22Rv1 (cell line): ENCODE measurements around the gene IGSF9.

Experiments used
- CTCF ChIP-seq: fragments of 450-650 bp; IDR thresholded peaks from 2 replicates; pipeline ENCODE4 v1.5.1; 2017; ENCODE audit warnings: mild to moderate bottlenecking
- ZFX ChIP-seq: fragments of 450-650 bp; IDR thresholded peaks from 2 replicates; pipeline ENCODE4 v1.6.1; 2017; ENCODE audit warnings: antibody characterized with exemption, borderline replicate concordance

- TF ChIP-seq CTCF (no peak), ZFX (no peak)
These were observed 22.0 kb downstream of the IGSF9 start for GRCh38 chr1:159923203-159924024.
